ENCODE results near the gene BACH2. TPM values are rescaled to one million over a fixed set of nuclear protein-coding genes. Genes with fewer than 3 reads are reported as not detected.
"Not testable (repeated sequence)": the region's sequence is repeated elsewhere in the genome, so short reads cannot be mapped to it uniquely, and the experiment has no call there.

BACH2 gene
- polyA plus RNA-seq, 1 experiment: 2.2 TPM

GRCh38 chr6:89975366-89975765 is 321.3 kb downstream of the BACH2 start:
- CTCF ChIA-PET: interaction anchor here (1.9 to 3.6 kb wide), 3 partner anchors 35 to 504 kb away, joined by 9 to 20 read pairs (median 16); no protein-coding TSS in a partner anchor

GRCh38 chr6:89974834-89975233 is 321.8 kb downstream of the BACH2 start:
- no peak overlapping the region for H3K27ac ChIP-seq (ENCODE audit: low read depth, low read length)
- no peak overlapping the region for H3K4me3 ChIP-seq (ENCODE audit: low read depth, low read length)
- POLR2A ChIA-PET: no interaction called here
- no peaks in the 10 kb centered on the region for H3K9me3 ChIP-seq (ENCODE audit: control insufficient read depth, insufficient read depth, low read length)
- no peak for TF ChIP-seq CTCF (IDR thresholded peaks at IDR 0.05; ENCODE audit: low read depth, low read length)
- no peaks in the 10 kb centered on the region for H3K27me3 ChIP-seq (ENCODE audit: control insufficient read depth, insufficient read depth, low read length)
- CTCF ChIA-PET: interaction anchor here (1.9 to 3.6 kb wide), 3 partner anchors 34 to 504 kb away, joined by 9 to 20 read pairs (median 16); no protein-coding TSS in a partner anchor
- DNase-seq (ENCODE audit: low read depth, low spot score): no peak

More at GRCh38 chr6:89975366-89975765, 321.3 kb downstream of the BACH2 start:
- H3K9me3 ChIP-seq (ENCODE audit: control insufficient read depth, insufficient read depth, low read length): no peaks in the 10 kb centered on the region
- DNase-seq (ENCODE audit: low read depth, low spot score): no peak
- POLR2A ChIA-PET: no interaction called here
- TF ChIP-seq CTCF (IDR thresholded peaks at IDR 0.05; ENCODE audit: low read depth, low read length): no peak
- no peak overlapping the region for H3K27ac ChIP-seq (ENCODE audit: low read depth, low read length)
- no peaks in the 10 kb centered on the region for H3K27me3 ChIP-seq (ENCODE audit: control insufficient read depth, insufficient read depth, low read length)
- no peak overlapping the region for H3K4me3 ChIP-seq (ENCODE audit: low read depth, low read length)

GRCh38 chr6:89972025-89972381 is 324.6 kb downstream of the BACH2 start:
- Histone ChIP-seq H3K27me3 (ENCODE audit: control insufficient read depth, insufficient read depth, low read length) (peaks cover 4% of the 10 kb centered on the region), H3K27ac (ENCODE audit: low read depth, low read length) (no peak overlapping the region), H3K4me3 (ENCODE audit: low read depth, low read length) (no peak overlapping the region), H3K9me3 (ENCODE audit: control insufficient read depth, insufficient read depth, low read length) (no peaks in the 10 kb centered on the region)
- ChIA-PET CTCF (interaction anchor here (0.6 to 4.1 kb wide), 4 partner anchors 31 to 507 kb away, joined by 3 to 30 read pairs (median 16); no protein-coding TSS in a partner anchor), POLR2A (no interaction called here)
- no peak for DNase-seq (ENCODE audit: low read depth, low spot score)
- no peak for TF ChIP-seq CTCF (IDR thresholded peaks at IDR 0.05; ENCODE audit: low read depth, low read length)

- H3K27ac ChIP-seq (ENCODE audit: low read depth, low read length); H3K9me3 ChIP-seq (ENCODE audit: control insufficient read depth, insufficient read depth, low read length); DNase-seq (ENCODE audit: low read depth, low spot score); POLR2A ChIA-PET; H3K4me3 ChIP-seq (ENCODE audit: low read depth, low read length); H3K27me3 ChIP-seq (ENCODE audit: control insufficient read depth, insufficient read depth, low read length): not testable (repeated sequence)
- CTCF ChIA-PET: interaction anchor here (0.6 to 4.1 kb wide), 7 partner anchors 31 to 509 kb away, joined by 3 to 30 read pairs (median 4); no protein-coding TSS in a partner anchor
These were observed 325.2 kb downstream of the BACH2 start for GRCh38 chr6:89971338-89972024.

- TF ChIP-seq CTCF (IDR thresholded peaks at IDR 0.05; ENCODE audit: low read depth, low read length): peak; percentile 73
- H3K4me3 ChIP-seq (ENCODE audit: low read depth, low read length): no peak overlapping the region
- H3K27me3 ChIP-seq (ENCODE audit: control insufficient read depth, insufficient read depth, low read length): peaks cover 4% of the 10 kb centered on the region
- no peaks in the 10 kb centered on the region for H3K9me3 ChIP-seq (ENCODE audit: control insufficient read depth, insufficient read depth, low read length)
- H3K27ac ChIP-seq (ENCODE audit: low read depth, low read length): no peak overlapping the region
- POLR2A ChIA-PET: no interaction called here
- no peak for DNase-seq (ENCODE audit: low read depth, low spot score)
- CTCF ChIA-PET: interaction anchor here (0.6 to 4.1 kb wide), 11 partner anchors 14 to 509 kb away, joined by 3 to 30 read pairs (median 4); no protein-coding TSS in a partner anchor
These were observed 325.9 kb downstream of the BACH2 start for GRCh38 chr6:89970609-89971337.

Data from AG04450 (cell line).